HFFc6 (cell line): Measurements from ENCODE around the gene UBA5. TPM values are rescaled to one million over a fixed set of nuclear protein-coding genes. Genes with fewer than 3 reads are reported as not detected.
A peak's percentile ranks its signal among the peaks of the same experiment; 100 is the strongest.

Source experiments
- DNase-seq: peaks from one replicate; pipeline ENCODE4 v3.0.0-alpha.2; 2018
- H3K27ac Mint-ChIP-seq: 2 replicates; pipeline ENCODE4 v1.8.0; 2020; ENCODE audit warnings: mild to moderate bottlenecking, mixed read lengths
- H3K27me3 Mint-ChIP-seq: 2 replicates; pipeline ENCODE4 v1.8.0; 2021; ENCODE audit warnings: mild to moderate bottlenecking, moderate library complexity, mixed read lengths; ENCODE audit not compliant: insufficient read depth
- H3K36me3 Mint-ChIP-seq: 2 replicates; pipeline ENCODE4 v1.8.0; 2021; ENCODE audit warnings: low read depth, mixed read lengths
- H3K4me1 Mint-ChIP-seq: 2 replicates; pipeline ENCODE4 v1.8.0; 2020; ENCODE audit warnings: low read depth, mixed read lengths
- H3K4me3 Mint-ChIP-seq: 2 replicates; pipeline ENCODE4 v1.8.0; 2020; ENCODE audit warnings: mild to moderate bottlenecking, moderate library complexity, mixed read lengths
- H3K9me3 Mint-ChIP-seq: 2 replicates; pipeline ENCODE4 v1.8.0; 2020; ENCODE audit warnings: mild to moderate bottlenecking, mixed read lengths
- total RNA-seq, 6 experiments: library from RNA; stranded (reverse); fragmentation: NEBNext Ultra II Directional; extraction: Animal tissue kit (Norgen Biotek cat#: 25700); gene quantifications; 2 replicates in 1 of 6; 3 replicates in 5 of 6; pipeline ENCODE4 v1.2.3, GENCODE V29; 2021
- TF ChIP-seq, protein P1 (sequence below): fragments of 200-600 bp; sonication (generic); IDR thresholded peaks from 2 replicates; pipeline ENCODE4 v1.5.0; 2021; ENCODE audit warnings: antibody characterized with exemption, mild to moderate bottlenecking

The UBA5 gene
- total RNA-seq, 6 experiments from 2014 or later: 43.8 to 51.5 (median 48.0) TPM

DNA sequence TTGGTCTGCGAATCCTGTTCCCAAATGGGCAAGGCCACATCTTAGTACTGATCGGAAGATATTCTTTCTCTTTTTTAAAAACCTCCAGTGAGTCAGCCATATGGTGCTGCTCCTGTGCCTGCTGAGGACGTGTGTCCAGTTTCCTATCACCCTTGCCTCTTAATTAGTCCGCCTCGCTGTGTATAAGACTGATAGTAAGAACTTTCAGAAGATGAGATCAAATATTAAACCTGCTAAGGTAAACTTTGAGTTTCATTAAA lies 612 bp downstream of the UBA5 start:
- H3K4me3 Mint-ChIP-seq: peak overlapping the region; percentile 99
- no peaks in the 10 kb centered on the region for H3K9me3 Mint-ChIP-seq
- peaks cover 1% of the 10 kb centered on the region; the same call in 1 of the 2 replicates for H3K27me3 Mint-ChIP-seq
- DNase-seq: no peak
- TF ChIP-seq, protein P1, sequence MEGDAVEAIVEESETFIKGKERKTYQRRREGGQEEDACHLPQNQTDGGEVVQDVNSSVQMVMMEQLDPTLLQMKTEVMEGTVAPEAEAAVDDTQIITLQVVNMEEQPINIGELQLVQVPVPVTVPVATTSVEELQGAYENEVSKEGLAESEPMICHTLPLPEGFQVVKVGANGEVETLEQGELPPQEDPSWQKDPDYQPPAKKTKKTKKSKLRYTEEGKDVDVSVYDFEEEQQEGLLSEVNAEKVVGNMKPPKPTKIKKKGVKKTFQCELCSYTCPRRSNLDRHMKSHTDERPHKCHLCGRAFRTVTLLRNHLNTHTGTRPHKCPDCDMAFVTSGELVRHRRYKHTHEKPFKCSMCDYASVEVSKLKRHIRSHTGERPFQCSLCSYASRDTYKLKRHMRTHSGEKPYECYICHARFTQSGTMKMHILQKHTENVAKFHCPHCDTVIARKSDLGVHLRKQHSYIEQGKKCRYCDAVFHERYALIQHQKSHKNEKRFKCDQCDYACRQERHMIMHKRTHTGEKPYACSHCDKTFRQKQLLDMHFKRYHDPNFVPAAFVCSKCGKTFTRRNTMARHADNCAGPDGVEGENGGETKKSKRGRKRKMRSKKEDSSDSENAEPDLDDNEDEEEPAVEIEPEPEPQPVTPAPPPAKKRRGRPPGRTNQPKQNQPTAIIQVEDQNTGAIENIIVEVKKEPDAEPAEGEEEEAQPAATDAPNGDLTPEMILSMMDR: no peak
- peaks cover 10% of the 10 kb centered on the region for H3K36me3 Mint-ChIP-seq
- peaks cover 72% of the 10 kb centered on the region for H3K4me1 Mint-ChIP-seq
- H3K27ac Mint-ChIP-seq: peak overlapping the region; percentile 99

DNA sequence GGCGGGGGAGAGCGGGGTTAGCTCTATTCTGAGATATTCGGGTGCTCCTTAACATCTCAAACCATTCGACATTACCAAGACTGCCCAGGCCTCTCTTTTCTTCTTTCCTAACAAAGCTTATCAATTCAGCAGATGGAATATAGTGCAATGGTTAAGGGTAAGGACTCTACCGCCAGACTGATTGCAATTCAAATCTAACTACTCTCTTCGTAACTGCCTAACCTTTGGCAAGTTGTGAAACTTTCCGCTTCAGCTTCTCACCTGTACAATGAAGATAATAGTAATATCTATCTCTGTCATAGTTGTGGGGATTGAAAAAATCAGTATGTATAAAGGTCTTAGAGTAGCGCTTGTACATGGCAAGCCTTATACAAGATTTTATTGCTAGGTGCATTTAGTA lies 972 bp downstream of the UBA5 start:
- peaks cover 1% of the 10 kb centered on the region; the same call in 1 of the 2 replicates for H3K27me3 Mint-ChIP-seq
- TF ChIP-seq, protein P1: no peak
- H3K4me3 Mint-ChIP-seq: peak overlapping the region; percentile 99
- H3K4me1 Mint-ChIP-seq: peaks cover 70% of the 10 kb centered on the region
- H3K27ac Mint-ChIP-seq: peak overlapping the region; percentile 99
- H3K9me3 Mint-ChIP-seq: no peaks in the 10 kb centered on the region
- H3K36me3 Mint-ChIP-seq: peaks cover 10% of the 10 kb centered on the region
- DNase-seq: no peak

DNA sequence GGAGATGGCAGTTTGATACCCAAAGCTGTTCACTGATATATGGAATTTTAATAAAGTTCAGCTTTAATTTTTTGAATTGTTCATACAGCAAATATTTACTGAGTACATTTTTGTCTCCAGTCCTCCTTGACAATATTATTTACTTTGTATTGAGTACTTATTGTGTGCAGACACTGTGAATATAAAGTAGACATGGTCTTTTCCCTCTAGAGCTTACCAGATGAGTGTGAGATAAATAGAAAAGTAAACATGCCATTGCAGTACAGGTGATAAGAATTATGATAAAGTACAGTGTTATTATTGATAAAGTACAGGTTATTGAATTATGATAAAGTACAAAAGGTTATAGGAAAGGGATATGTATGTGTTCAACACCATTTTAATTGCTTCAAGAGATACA lies 2.1 kb downstream of the UBA5 start:
- TF ChIP-seq, protein P1: no peak
- Mint-ChIP-seq H3K4me3 (peak overlapping the region; percentile 99), H3K36me3 (peaks cover 10% of the 10 kb centered on the region), H3K9me3 (no peaks in the 10 kb centered on the region), H3K27me3 (peaks cover 1% of the 10 kb centered on the region; the same call in 1 of the 2 replicates), H3K27ac (no peak overlapping the region), H3K4me1 (peaks cover 61% of the 10 kb centered on the region)
- DNase-seq: no peak

DNA sequence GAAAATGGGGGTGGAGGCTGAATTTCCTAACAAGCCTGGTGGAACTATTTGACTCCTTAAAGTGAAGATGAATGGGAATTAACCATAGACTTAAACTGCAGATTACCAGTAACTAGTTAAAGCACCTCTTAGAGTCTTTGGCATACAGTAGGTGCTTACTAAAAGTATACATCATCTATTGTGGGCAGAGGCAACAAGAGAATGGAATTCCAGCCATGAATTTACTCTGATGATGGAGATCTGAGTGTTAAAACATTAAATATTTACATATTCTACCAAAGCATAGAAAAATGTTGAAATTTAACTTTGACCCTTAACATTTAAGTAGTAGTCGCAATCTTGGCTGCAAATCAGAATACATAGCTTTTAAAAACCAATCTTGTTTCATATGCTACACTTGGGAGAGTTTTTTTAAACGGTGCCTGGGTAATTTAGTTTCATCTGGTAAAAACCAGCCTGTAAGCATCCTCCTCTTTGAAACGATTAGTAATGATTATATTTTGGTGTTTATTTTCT lies 5.2 kb downstream of the UBA5 start:
- TF ChIP-seq, protein P1: no peak
- Mint-ChIP-seq H3K4me1 (peaks cover 45% of the 10 kb centered on the region), H3K27ac (no peak overlapping the region), H3K27me3 (no peaks in the 10 kb centered on the region), H3K36me3 (peaks cover 10% of the 10 kb centered on the region), H3K4me3 (no peak overlapping the region), H3K9me3 (no peaks in the 10 kb centered on the region)
- DNase-seq: no peak

DNA sequence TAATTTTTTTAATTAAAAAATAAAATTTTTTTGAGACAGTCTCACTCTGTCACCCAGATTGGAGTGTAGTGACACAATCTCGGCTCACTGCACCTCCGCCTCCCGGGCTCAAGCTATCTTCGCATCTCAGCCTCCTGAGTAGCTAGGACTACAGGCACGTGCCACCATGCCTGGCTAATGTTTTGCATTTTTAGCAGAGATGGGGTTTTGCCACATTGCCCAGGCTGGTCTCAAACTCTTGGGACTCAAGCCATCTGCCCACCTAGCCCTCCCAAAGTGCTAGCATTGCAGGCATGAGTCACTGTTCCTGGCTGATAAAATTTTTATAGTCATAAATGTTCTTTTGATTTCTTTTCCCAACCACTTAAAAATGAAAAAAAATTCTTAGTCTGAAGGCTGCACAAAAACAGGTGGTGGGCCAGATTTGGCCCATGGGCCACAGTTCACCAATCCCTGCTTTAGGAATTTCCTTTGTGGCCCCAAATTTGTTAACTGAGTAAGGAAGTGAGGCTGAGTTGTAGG lies 9.2 kb downstream of the UBA5 start:
- no peaks in the 10 kb centered on the region for H3K27me3 Mint-ChIP-seq
- no peaks in the 10 kb centered on the region for H3K9me3 Mint-ChIP-seq
- TF ChIP-seq, protein P1: no peak
- H3K4me1 Mint-ChIP-seq: peaks cover 15% of the 10 kb centered on the region
- no peak for DNase-seq
- H3K27ac Mint-ChIP-seq: no peak overlapping the region
- no peaks in the 10 kb centered on the region for H3K36me3 Mint-ChIP-seq
- H3K4me3 Mint-ChIP-seq: no peak overlapping the region

DNA sequence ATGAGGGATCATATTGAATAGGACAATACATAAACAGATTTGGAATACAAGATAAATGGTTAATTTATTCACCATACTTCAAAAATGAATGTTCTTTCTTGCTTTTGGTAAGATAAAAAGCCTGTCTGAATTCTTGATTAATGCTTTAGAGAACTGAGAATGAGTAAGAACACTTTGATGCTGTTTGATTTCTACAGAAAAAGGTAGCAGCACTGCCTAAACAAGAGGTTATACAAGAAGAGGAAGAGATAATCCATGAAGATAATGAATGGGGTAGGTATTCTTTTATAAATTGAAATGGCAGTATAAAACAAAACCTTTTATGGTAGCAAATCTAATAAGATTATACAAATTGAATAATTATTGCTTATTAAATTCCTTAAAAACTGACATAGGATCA lies 15.3 kb downstream of the UBA5 start:
- H3K36me3 Mint-ChIP-seq: peaks cover 20% of the 10 kb centered on the region; the same call in 1 of the 2 replicates

More for the DNA sequence above, 15.3 kb downstream of the UBA5 start:
- Mint-ChIP-seq H3K4me3 (no peak overlapping the region), H3K4me1 (no peaks in the 10 kb centered on the region), H3K27ac (no peak overlapping the region), H3K27me3 (no peaks in the 10 kb centered on the region), H3K9me3 (no peaks in the 10 kb centered on the region)
- TF ChIP-seq, protein P1: no peak
- DNase-seq: no peak
